Left forelimb (tissue), 1 donor: Measurements from ENCODE around the gene EXOC6B.
"Not testable (repeated sequence)": the region's sequence is repeated elsewhere in the genome, so short reads cannot be mapped to it uniquely, and the experiment has no call there.

ENCODE experiments used
- DNase-seq: peaks from one replicate; pipeline ENCODE4 v3.0.0-alpha.2; 2018; ENCODE audit warnings: low spot score

Gene EXOC6B

DNA sequence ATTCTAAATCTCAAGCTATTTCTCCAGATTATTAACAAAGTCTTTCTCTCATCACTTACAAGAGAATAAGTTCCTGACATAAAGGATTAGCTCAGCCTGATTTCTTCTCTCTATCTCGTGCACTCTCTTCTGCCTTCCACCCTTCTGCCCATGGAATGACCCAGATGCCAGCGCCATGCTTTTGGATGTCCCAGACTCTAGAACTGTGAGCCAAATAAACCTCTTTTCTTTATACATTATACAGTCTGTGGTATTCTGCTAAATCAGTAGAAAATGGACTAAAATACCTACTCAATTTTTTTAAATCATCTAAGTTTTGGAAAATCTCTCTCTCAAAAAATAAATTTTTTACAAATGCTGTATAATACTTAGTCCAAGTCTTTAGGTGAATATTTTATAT, 218.6 kb downstream of the EXOC6B start:
- no peak for DNase-seq

GRCh38 chr2:72605836-72606442, 219.9 kb downstream of the EXOC6B start:
- no peak for DNase-seq

DNA sequence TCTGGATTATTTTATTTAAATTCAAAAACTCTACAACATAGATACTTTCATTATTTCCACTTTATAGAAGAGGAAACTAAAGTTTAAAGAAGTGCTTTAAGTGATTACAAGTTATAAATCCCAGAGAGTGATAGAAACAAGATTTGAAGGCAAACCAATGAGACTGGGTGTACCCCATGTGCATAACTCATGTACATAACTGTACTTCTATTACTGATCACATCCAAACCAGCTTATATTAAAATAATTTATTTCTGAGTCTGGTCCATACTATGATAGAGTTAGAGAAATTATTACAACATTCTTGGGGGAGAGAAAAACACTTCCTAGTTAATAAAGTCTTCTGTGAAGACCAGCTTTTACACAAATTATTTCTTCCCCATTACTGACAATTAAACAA, 221.4 kb downstream of the EXOC6B start:
- DNase-seq: no peak

DNA sequence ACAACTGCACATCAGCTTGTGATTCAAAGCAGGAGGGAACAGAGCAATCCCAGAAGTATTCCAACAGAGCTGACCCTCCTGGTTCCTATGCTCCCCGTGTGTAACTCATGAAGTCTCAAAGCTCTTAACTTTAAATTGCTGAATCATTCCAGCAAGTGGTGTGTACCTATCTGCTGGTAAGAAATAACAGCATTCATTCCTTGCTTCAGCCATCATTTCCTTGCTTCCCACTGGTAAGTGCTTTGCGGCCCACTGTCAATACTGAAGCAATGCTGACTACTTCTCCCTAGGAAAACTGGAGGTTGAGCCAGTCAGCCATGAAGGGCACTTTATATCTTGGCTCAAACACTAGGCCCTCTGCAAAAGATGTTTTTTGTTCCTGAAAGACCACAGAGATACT, 222.4 kb downstream of the EXOC6B start:
- DNase-seq: no peak

DNA sequence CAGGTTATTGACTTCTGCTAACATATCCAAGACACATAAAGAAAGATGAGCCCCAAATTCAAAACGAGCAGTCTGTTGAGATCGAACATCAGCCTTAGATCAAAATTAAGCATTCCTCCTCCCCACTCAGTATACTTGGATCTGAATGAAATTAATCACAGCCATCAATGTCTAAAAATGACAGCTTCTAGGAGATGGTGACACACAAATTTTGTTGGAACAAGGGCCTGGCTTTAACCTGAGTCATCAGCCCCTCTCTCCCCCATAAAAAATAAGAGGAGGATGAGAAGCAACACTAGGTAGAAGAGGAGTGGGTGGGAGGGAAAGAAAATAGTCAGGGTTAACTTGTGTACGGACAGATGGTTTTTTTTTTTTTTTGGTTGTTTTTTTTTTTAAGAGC, 223.1 kb downstream of the EXOC6B start:
- no peak for DNase-seq

GRCh38 chr2:72602095-72602494, 223.7 kb downstream of the EXOC6B start:
- no peak for DNase-seq

- not testable (repeated sequence) for DNase-seq
These were observed 242.0 kb downstream of the EXOC6B start for GRCh38 chr2:72583836-72584235.

- DNase-seq: no peak
These were observed 242.5 kb downstream of the EXOC6B start for GRCh38 chr2:72583376-72583775.

GRCh38 chr2:72581560-72582181, 244.2 kb downstream of the EXOC6B start:
- no peak for DNase-seq

- DNase-seq: no peak
These were observed 246.1 kb downstream of the EXOC6B start for GRCh38 chr2:72579591-72580180.

- no peak for DNase-seq
These were observed 249.0 kb downstream of the EXOC6B start for GRCh38 chr2:72576861-72577260.

DNA sequence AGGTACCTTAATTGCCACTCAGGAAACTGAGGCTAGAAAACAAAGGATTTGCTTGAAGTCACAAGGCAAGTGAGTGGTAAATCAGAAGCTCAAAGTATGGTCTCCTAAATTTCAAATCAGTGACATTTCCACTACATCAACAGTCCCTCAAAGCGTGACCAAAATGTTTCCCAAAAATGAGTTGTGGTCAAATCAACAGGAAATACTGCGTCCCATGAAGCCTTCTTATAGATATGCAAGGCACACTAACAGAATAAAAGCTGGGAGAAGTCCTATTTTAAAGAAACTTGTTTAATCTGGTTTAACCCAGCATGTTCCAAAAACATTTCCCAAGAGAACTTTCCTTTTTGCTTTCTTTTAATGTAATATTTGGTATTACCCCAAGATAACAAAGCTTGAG, 249.4 kb downstream of the EXOC6B start:
- DNase-seq: no peak

- DNase-seq: no peak
These were observed 250.9 kb downstream of the EXOC6B start for GRCh38 chr2:72574886-72575285.

GRCh38 chr2:72573232-72573631, 252.6 kb downstream of the EXOC6B start:
- DNase-seq: no peak

DNA sequence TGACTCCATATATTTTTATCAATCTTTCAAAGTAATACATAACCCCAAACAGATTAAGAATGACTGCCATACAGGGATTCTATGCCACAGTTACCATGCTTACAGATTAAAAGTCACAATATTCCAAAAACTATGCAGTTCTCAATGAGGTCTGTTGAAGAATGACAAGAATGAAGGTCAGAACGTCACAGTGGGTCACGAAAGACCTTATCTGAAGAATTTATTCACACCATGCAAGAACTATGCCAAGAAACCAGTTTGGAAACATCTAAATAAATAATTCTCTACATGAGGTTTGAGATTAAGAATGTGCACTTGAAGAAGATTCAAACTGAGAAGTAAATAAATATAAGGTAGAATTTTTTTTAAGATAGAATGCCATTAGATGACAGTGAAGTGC, 253.3 kb downstream of the EXOC6B start:
- no peak for DNase-seq

GRCh38 chr2:72570413-72570812, 255.4 kb downstream of the EXOC6B start:
- no peak for DNase-seq

DNA sequence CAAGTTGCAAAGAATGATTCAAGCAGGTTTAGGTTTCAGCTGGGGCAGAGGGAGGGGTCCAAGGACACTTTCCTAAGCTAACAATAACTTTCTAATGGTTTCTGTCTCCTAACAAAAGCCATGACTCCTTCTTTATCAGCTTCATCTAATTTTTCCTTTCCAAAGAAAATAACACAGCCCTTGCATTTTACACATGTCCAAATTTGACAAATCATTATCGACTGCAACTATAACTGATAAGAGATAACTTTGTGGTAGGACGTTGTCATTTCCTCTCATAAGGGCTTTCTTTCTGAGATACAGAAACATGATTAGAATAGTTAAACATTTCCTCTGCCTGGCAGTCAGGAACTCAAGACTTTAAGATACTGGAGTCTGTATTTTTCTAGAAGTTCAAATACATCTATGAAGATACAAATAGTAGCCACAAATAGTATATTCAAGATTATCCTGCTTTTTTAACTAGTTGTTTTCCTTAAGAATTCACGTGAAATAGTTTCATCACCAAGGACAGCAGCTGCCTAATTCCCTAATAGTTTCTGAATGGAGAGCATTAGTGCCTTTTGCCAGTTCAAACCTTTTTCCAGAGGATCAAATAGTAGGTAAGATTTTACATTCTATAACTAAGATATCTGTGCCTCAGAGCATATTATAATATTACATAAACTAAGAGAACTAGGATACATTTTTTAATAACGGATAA, 263.2 kb downstream of the EXOC6B start:
- no peak for DNase-seq

DNA sequence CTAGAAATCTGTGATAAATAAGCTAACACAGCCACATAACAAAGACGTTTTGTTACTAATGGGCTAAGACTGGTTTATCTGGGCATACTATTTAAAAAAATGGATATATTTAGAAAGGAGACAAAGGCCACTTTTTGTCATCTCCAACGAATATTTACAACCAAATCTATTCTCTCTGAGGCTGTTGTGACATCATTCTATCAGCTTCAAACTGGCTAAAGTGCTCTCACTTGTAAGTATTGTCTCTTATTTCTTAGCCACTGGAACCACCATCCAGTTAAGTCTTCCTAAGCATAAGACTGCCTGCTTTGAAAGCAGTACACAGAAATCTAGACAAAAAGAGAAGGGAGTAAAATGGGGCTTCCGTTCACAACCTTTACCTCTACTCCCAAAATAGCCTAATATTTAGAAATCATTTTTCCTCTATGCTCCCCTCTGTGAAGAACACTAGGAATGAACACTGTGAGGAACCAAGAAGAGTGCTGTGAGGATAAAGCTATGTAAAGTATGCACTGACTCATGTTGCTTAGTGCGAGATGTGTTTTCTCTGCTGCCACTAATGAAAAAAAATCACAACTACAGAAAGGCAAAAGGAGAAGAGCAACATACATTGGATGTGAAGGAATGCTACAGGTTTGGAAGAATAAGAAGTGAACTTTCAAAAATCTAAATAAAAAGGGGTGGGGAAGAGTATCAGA, 264.1 kb downstream of the EXOC6B start:
- no peak for DNase-seq

- DNase-seq: no peak
These were observed 269.9 kb downstream of the EXOC6B start for GRCh38 chr2:72555943-72556342.

- DNase-seq: not testable (repeated sequence)
These were observed 270.5 kb downstream of the EXOC6B start for GRCh38 chr2:72555363-72555762.

DNA sequence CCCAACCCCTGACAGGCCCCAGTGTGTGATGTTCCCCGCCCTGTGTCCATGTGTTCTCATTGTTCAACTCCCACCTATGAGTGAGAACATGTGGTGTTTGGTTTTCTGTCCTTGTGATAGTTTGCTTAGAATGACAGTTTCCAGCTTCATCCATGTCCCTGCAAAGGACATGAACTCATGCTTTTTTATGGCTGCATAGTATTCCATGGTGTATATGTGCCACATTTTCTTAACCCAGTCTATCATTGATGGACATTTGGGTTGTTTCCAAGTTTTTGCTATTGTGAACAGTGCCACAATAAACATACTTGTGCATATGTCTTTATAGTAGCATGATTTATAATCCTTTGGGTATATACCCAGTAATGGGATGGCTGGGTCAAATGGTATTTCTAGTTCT, 270.9 kb downstream of the EXOC6B start:
- DNase-seq: not testable (repeated sequence)

GRCh38 chr2:72554381-72554780, 271.5 kb downstream of the EXOC6B start:
- DNase-seq: no peak
